SU-DHL-6 (cell line): ENCODE measurements around the gene ABCD3.

Source experiments
- H2AFZ ChIP-seq: fragments of 200-600 bp; sonication (generic); 2 replicates; pipeline ENCODE4 v1.6.1; 2014; ENCODE audit warnings: low read depth, mild to moderate bottlenecking, moderate library complexity, mixed read lengths, antibody characterized with exemption, low read length; ENCODE audit not compliant: severe bottlenecking
- H3F3A ChIP-seq: fragments of 200-600 bp; shearing (Covaris generic); 2 replicates; pipeline ENCODE4 v1.6.0; 2016; ENCODE audit warnings: antibody characterized with exemption, mild to moderate bottlenecking; ENCODE audit not compliant: insufficient read depth
- H3K27ac ChIP-seq: fragments of 200-600 bp; sonication (generic); 2 replicates; pipeline ENCODE4 v1.5.1; 2016; ENCODE audit warnings: low read depth, mild to moderate bottlenecking, low read length, moderate library complexity, mixed read lengths
- H3K27me3 ChIP-seq: fragments of 200-600 bp; sonication (generic), shearing (Covaris generic); 2 replicates; pipeline ENCODE4 v1.6.0; 2014; ENCODE audit warnings: mild to moderate bottlenecking, low read length
- H3K36me3 ChIP-seq: fragments of 200-600 bp; sonication (generic); 2 replicates; pipeline ENCODE4 v1.6.1; 2014; ENCODE audit warnings: mild to moderate bottlenecking, low read length, mixed read lengths
- H3K4me2 ChIP-seq: fragments of 300-600, 200-600 bp; shearing (Covaris generic), sonication (generic); 2 replicates; pipeline ENCODE4 v1.6.0; 2014; ENCODE audit warnings: low read length, low read depth, mild to moderate bottlenecking; ENCODE audit not compliant: poor library complexity, severe bottlenecking
- H3K4me3 ChIP-seq: fragments of 200-600 bp; sonication (generic); 2 replicates; pipeline ENCODE4 v1.5.1; 2014; ENCODE audit warnings: antibody characterized with exemption, low read length, mild to moderate bottlenecking, mixed read lengths; ENCODE audit not compliant: insufficient read depth, poor library complexity, severe bottlenecking
- H3K79me2 ChIP-seq: fragments of 200-600 bp; sonication (generic); 2 replicates; pipeline ENCODE4 v1.6.1; 2014; ENCODE audit warnings: mild to moderate bottlenecking, low read length, moderate library complexity; ENCODE audit not compliant: insufficient read depth
- H3K9ac ChIP-seq: fragments of 200-600 bp; sonication (generic); 2 replicates; pipeline ENCODE4 v1.7.0; 2014; ENCODE audit warnings: mild to moderate bottlenecking, low read length
- H3K9me2 ChIP-seq: fragments of 200-600 bp; sonication (generic); replicated peaks from 2 replicates; pipeline ENCODE4 v1.6.1; 2014; ENCODE audit warnings: low read length; ENCODE audit not compliant: insufficient read depth
- H3K9me3 ChIP-seq: fragments of 200-600 bp; sonication (generic); 2 replicates; pipeline ENCODE4 v1.6.1; 2014; ENCODE audit warnings: low read length, mixed read lengths; ENCODE audit not compliant: insufficient read depth
- H4K20me1 ChIP-seq: fragments of 200-600 bp; sonication (generic); 2 replicates; pipeline ENCODE4 v1.6.1; 2014; ENCODE audit warnings: low read depth, mild to moderate bottlenecking, antibody characterized with exemption, low read length, moderate library complexity, mixed read lengths
- CTCF ChIP-seq: fragments of 200-600 bp; sonication (generic); IDR thresholded peaks from one replicate; pipeline ENCODE4 v1.5.1; 2017; ENCODE audit warnings: antibody characterized with exemption, mild to moderate bottlenecking, low read length, moderate library complexity; ENCODE audit not compliant: insufficient read depth, poor library complexity, severe bottlenecking
- EZH2phosphoT487 ChIP-seq: fragments of 200-600 bp; sonication (generic), shearing (Covaris generic); conservative IDR thresholded peaks from 2 replicates; pipeline ENCODE4 v1.6.1; 2018; ENCODE audit warnings: mild to moderate bottlenecking, antibody characterized with exemption, low read length, moderate library complexity, mixed read lengths

The ABCD3 gene

DNA sequence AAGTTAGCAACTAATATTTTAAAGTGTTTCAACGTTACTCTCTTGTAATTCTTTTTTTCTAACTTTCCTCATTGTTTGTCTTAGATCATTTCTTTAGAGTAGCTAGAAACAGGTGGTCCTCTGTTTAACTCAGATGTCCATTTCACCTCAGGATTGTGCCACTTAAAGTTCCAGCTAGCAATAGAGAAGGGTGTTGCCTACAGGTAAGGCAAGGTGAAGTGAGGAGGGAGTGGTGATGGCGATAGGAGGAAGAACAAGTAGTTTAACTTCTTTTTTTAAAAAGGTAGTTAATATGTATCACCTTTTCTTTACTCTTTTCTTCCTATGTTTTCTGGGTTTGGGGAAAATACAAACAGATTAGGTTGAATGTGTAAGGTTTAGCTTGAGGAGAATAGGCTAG lies 44.4 kb downstream of the ABCD3 start:
- Histone ChIP-seq H4K20me1 (no peaks in the 10 kb centered on the region), H3K9me2 (no peaks in the 10 kb centered on the region), H3K27me3 (no peaks in the 10 kb centered on the region), H3K4me3 (no peak overlapping the region), H3K9me3 (no peaks in the 10 kb centered on the region), H3K27ac (no peak overlapping the region), H3K4me2 (no peak overlapping the region), H3K36me3 (0 out of 2 replicates have a peak, but pooled peaks cover 3% of the 10 kb centered on the region), H3K9ac (no peak overlapping the region), H3F3A (no peaks in the 10 kb centered on the region), H2AFZ (no peak overlapping the region), H3K79me2 (no peaks in the 10 kb centered on the region)
- TF ChIP-seq EZH2phosphoT487 (no peak), CTCF (no peak)

DNA sequence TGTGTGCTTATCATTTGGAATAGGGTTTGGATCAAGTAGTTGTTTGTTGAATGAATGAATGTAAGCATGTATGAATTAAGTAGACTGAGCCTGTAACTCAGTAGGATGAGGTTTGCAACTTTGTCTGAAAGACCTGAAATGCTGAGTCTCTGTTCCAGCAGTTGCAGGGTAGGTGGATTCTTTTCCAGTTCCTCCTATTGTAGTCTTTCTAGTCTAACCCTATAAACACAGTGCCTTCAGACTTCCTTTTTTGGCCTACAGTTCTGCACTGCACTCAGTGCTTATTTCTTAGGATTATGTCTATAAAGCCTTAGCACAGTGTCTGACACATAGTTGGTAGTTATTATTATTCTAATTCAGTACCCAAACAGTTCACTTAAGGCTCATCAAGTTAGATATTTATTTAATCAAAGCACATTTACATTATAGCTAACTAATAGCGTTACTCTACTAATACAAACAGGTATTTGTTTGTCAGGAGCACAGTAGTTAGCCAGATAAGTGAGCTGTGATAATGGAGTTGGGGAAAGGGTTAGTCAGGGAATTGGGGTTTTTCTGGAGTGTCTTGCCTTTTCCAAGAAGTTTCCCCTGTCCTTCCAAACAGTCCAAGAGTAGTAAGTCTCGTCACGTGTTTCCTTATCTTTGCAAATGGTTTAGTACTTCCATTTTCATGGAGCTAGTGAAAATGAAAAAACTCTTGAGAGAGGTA lies 45.0 kb downstream of the ABCD3 start:
- no peaks in the 10 kb centered on the region for H3K9me2 ChIP-seq
- H3K79me2 ChIP-seq, result no peaks in the 10 kb centered on the region
- H2AFZ ChIP-seq, result no peak overlapping the region
- H3K9ac ChIP-seq, result no peak overlapping the region
- TF ChIP-seq CTCF, result no peak
- TF ChIP-seq EZH2phosphoT487, result no peak
- H3K27me3 ChIP-seq, result no peaks in the 10 kb centered on the region
- 0 out of 2 replicates have a peak, but pooled peaks cover 3% of the 10 kb centered on the region for H3K36me3 ChIP-seq
- no peaks in the 10 kb centered on the region for H4K20me1 ChIP-seq
- no peak overlapping the region for H3K27ac ChIP-seq
- no peak overlapping the region for H3K4me3 ChIP-seq
- no peaks in the 10 kb centered on the region for H3K9me3 ChIP-seq
- no peak overlapping the region for H3K4me2 ChIP-seq
- no peaks in the 10 kb centered on the region for H3F3A ChIP-seq

- Histone ChIP-seq H3K27me3 (no peaks in the 10 kb centered on the region), H3K9me2 (no peaks in the 10 kb centered on the region), H3K4me2 (no peak overlapping the region), H3K79me2 (no peaks in the 10 kb centered on the region), H3K36me3 (0 out of 2 replicates have a peak, but pooled peaks cover 3% of the 10 kb centered on the region), H3K9ac (no peak overlapping the region), H3K4me3 (no peak overlapping the region), H4K20me1 (no peaks in the 10 kb centered on the region), H3K27ac (peak overlapping the region; percentile 23; the same call in 1 of the 2 replicates), H2AFZ (no peak overlapping the region), H3F3A (no peaks in the 10 kb centered on the region), H3K9me3 (no peaks in the 10 kb centered on the region)
- TF ChIP-seq CTCF (peak; percentile 51), EZH2phosphoT487 (no peak)
Measured at GRCh38 chr1:94463765-94464330, 45.7 kb downstream of the ABCD3 start.
